NCI-H345 (cell line): ENCODE measurements around the gene ALDH5A1.
"Not testable (repeated sequence)": the region's sequence is repeated elsewhere in the genome, so short reads cannot be mapped to it uniquely, and the experiment has no call there.

Experiments used
- DNase-seq: peaks from one replicate; lab custom pipeline; 2025; lab: John Stamatoyannopoulos, UW

The ALDH5A1 gene

GRCh38 chr6:24486065-24486464, 8.7 kb upstream of the ALDH5A1 start:
- DNase-seq = no peak

GRCh38 chr6:24489470-24489869, 5.3 kb upstream of the ALDH5A1 start, which contains the start of gene GPLD1:
Gene GPLD1, minus strand, starts transcription at chr6:24489578. Its CDS starts 67 bp downstream, at chr6:24489511.
- no peak for DNase-seq

- no peak for DNase-seq
Measured at GRCh38 chr6:24489881-24490280, 4.9 kb upstream of the ALDH5A1 start.

GRCh38 chr6:24490948-24491347, 3.8 kb upstream of the ALDH5A1 start:
- no peak for DNase-seq

GRCh38 chr6:24492475-24492874, 2.3 kb upstream of the ALDH5A1 start:
- no peak for DNase-seq

- DNase-seq = no peak
Measured at GRCh38 chr6:24493945-24494820, 586 bp upstream of the ALDH5A1 start.

GRCh38 chr6:24497254-24497970, 2.6 kb downstream of the ALDH5A1 start:
- DNase-seq = no peak

GRCh38 chr6:24500683-24501082, 5.9 kb downstream of the ALDH5A1 start:
- no peak for DNase-seq

GRCh38 chr6:24501374-24501773, 6.6 kb downstream of the ALDH5A1 start:
- DNase-seq = no peak

GRCh38 chr6:24501914-24502313, 7.1 kb downstream of the ALDH5A1 start:
- no peak for DNase-seq

- DNase-seq = no peak
Measured at GRCh38 chr6:24504287-24504648, 9.5 kb downstream of the ALDH5A1 start.

- no peak for DNase-seq
Measured at GRCh38 chr6:24504649-24505586, 10.1 kb downstream of the ALDH5A1 start.

- DNase-seq = no peak
Measured at GRCh38 chr6:24506814-24507520, 12.2 kb downstream of the ALDH5A1 start.

GRCh38 chr6:24511976-24512375, 17.2 kb downstream of the ALDH5A1 start:
- not testable (repeated sequence) for DNase-seq

GRCh38 chr6:24513602-24514001, 18.8 kb downstream of the ALDH5A1 start:
- no peak for DNase-seq

GRCh38 chr6:24517659-24518543, 23.1 kb downstream of the ALDH5A1 start:
- DNase-seq = no peak

- DNase-seq = peak; percentile 15
Measured at GRCh38 chr6:24520929-24521546, 26.3 kb downstream of the ALDH5A1 start.

GRCh38 chr6:24522228-24523176, 27.7 kb downstream of the ALDH5A1 start:
- DNase-seq = peak; percentile 88

- DNase-seq = no peak
Measured at GRCh38 chr6:24524329-24524728, 29.6 kb downstream of the ALDH5A1 start.
